Amniotic epithelial cell (primary cell): ENCODE measurements around the gene ALAS1.
A peak's percentile ranks its signal among the peaks of the same experiment; 100 is the strongest.

Experiments used
- DNase-seq: peaks from one replicate; pipeline ENCODE4 v3.0.0-alpha.2; 2010; ENCODE audit warnings: low read depth

Gene ALAS1

GRCh38 chr3:52249683-52250082 lies 51.7 kb downstream of the ALAS1 start:
- no peak for DNase-seq

DNA sequence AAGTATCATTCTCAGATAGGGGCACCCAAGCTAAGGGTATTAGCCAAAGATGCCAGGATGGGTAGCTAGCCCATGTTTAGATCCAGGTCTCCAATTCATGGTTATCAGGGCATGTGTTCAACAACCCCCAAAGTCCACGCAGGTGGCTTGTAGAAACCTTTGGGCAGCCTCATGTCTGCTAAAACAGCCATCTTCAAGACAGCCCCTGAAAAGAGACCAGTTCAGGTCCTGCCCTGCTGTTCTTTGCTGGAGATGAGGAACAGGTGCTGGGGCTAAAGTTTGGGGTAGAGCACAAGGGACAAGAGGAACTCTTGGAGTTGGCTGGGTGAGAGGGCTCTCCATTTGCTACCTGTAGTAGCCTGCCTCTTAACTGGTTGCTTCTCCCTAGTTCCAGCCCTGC lies 52.2 kb downstream of the ALAS1 start:
- DNase-seq = no peak

- DNase-seq = peak; percentile 50
These were observed 55.6 kb downstream of the ALAS1 start for GRCh38 chr3:52253314-52254304.

DNA sequence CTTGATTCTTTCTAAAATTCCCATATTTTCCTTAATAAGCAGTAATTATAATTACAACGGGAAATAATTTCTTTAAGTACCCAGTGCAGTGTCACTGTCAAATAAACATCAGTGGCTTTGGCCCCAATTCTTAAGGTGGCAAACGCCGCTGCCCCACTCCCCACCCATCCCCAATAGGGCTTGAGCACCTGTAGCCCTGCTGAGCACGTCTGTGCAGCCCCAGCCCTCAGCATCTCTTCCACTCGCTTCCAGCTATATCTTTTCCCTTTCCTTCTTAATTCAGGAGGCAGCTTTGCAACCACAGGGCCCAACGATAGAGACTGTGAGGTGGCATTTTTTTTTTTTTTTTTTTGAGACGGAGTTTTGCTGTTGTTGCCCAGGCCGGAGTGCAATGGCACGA lies 56.6 kb downstream of the ALAS1 start:
- DNase-seq = no peak

DNA sequence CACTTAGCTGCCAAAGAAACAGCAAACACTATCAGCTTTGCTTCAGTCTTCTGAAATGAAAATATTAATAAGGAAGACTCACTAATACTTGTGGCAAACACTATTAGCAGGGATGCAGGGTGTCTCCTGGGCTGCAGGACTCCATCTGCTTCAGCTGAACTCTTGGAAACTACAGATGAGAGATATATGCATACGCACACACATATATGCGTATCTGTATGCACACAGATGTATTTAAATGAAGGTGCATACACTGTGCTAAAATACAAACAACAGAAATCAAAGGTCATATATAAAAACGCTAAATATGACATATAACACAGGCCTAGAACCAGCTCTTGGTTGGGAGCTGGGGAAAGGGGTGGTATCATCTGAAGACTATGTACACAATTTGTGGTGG lies 58.2 kb downstream of the ALAS1 start:
- no peak for DNase-seq

- no peak for DNase-seq
These were observed 58.7 kb downstream of the ALAS1 start for GRCh38 chr3:52256622-52257021.

- DNase-seq = peak; percentile 90
These were observed 60.0 kb downstream of the ALAS1 start for GRCh38 chr3:52257911-52258310.

DNA sequence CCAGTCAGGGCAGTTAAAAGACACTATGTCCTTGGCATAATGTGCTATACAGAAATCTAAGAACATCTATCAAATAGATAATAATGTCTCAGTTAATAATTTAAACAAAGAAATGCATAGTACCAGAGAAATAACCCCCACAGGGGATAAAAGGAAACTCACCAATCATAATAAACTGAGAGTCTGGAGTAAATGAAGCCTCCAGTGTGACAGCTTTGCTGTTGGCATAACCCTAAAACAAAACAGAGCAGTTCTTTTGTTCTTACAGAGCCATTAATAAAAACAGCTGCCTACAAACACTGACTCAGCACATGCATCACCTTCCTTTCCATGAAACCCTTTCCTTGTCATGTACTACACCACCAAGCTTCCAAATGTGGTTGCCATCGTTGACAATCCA lies 61.1 kb downstream of the ALAS1 start:
- peak; percentile 81 for DNase-seq

DNA sequence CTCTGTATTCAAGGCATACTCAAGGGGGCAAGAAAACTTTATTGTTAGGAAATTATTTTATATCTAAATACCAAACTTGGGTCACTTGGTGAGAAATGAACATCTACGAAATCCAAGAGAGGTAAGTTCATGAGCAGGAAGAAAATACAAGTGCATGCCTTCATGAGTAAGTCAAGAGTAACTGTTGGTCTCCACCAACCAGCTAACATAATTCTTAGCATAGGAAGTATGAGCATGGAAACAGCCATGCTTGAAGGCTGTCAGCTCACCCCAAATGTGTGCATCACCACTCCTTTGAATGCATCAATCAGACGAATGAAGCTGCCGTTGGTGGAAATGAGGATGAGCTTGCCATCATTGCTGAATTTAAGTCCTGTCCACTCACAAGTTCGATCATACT lies 61.5 kb downstream of the ALAS1 start:
- no peak for DNase-seq

DNA sequence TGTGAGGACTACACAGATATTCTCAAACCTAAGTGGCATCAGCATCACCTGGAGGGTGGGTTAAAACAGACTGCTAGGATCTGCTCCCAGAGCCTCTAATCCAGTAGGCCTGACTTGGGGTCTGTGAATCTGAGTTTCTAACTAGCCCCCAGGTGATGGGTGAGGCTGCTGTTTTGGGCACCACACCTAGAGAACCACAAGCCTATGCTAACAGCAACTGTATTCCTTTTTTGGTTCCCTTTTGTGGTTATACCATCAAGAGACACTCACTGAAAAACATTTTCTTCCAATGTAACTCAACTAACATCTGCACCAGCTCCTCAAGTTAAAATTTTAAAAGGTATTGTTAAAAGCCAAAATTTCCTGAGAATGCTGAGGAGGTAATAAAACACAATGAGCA lies 64.5 kb downstream of the ALAS1 start:
- DNase-seq = no peak
